ENCODE measurements around the gene UCK2.

Gene UCK2

GRCh38 chr1:165844114-165844798, 16.8 kb downstream of the UCK2 start:
- H3K9ac ChIP-seq (ENCODE audit: low read length): no peak overlapping the region
- no peak overlapping the region for H2AFZ ChIP-seq (ENCODE audit: low read depth, low read length)
- no peak overlapping the region for H3K4me3 ChIP-seq (ENCODE audit: low read length)
- no peak overlapping the region for H3K27ac ChIP-seq (ENCODE audit: low read length)
- H3K4me1 ChIP-seq (ENCODE audit: low read length): peaks cover 9% of the 10 kb centered on the region; the same call in 1 of the 2 replicates
- peaks cover 100% of the 10 kb centered on the region for H3K79me2 ChIP-seq (ENCODE audit: low read length)
- H3K27me3 ChIP-seq (ENCODE audit: low read depth, low read length): no peaks in the 10 kb centered on the region
- H3K4me2 ChIP-seq (ENCODE audit: low read length): no peak overlapping the region
- H3K9me3 ChIP-seq (ENCODE audit: insufficient read depth, low read length): no peaks in the 10 kb centered on the region
- TF ChIP-seq, protein P1, sequence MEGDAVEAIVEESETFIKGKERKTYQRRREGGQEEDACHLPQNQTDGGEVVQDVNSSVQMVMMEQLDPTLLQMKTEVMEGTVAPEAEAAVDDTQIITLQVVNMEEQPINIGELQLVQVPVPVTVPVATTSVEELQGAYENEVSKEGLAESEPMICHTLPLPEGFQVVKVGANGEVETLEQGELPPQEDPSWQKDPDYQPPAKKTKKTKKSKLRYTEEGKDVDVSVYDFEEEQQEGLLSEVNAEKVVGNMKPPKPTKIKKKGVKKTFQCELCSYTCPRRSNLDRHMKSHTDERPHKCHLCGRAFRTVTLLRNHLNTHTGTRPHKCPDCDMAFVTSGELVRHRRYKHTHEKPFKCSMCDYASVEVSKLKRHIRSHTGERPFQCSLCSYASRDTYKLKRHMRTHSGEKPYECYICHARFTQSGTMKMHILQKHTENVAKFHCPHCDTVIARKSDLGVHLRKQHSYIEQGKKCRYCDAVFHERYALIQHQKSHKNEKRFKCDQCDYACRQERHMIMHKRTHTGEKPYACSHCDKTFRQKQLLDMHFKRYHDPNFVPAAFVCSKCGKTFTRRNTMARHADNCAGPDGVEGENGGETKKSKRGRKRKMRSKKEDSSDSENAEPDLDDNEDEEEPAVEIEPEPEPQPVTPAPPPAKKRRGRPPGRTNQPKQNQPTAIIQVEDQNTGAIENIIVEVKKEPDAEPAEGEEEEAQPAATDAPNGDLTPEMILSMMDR (IDR thresholded peaks at IDR 0.05; ENCODE audit: low read depth, low read length): no peak
- peaks cover 7% of the 10 kb centered on the region for H3K36me3 ChIP-seq (replicated peaks; ENCODE audit: low read depth, low read length)
- H4K20me1 ChIP-seq (ENCODE audit: insufficient read depth, low read length): peaks cover 89% of the 10 kb centered on the region

DNA sequence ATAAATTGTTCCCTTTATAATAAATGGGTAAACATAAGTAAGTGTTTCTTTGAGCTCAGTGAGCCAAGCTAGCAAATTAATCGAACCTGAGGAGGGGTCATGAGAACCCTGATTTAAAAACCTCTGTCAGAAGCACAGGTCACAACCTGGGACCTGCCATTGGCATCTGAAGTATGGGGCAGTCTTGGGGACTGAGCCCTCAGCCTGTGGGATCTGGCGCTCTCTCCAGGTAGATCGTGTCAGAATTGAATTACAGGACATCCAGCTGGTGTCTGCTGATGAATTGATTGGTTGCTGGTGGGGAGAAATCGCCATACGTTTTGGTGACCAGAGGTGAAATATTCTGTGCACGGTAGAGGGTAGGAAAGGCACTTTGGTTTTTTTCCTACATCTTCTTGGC, 17.5 kb downstream of the UCK2 start:
- no peak for TF ChIP-seq EZH2phosphoT487 (IDR thresholded peaks at IDR 0.05; ENCODE audit: low read depth)
- TF ChIP-seq, protein P1 (IDR thresholded peaks at IDR 0.05; ENCODE audit: low read depth, low read length): no peak
- H3K4me1 ChIP-seq (ENCODE audit: low read length): peaks cover 9% of the 10 kb centered on the region; the same call in 1 of the 2 replicates
- no peak overlapping the region for H3K4me2 ChIP-seq (ENCODE audit: low read length)

DNA sequence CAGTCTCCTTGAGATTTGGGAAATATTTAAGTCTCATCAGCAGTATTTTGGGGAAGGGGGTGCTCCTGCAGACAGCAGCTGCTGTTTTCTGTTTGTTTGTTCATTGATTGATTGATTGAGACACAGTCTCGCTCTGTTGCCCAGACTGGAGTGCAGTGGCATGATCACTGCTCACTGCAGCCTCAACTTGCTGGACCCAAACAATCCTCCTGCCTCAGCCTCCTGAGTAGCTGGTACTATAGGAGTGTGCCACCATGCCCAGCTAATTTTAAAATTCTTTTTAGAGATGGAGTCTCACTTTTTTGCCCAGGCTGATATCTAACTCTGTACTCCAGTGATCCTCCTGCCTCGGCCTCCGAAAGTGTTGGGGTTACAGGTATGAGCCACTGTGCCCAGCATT, 18.2 kb downstream of the UCK2 start:
- no peak overlapping the region for H3K4me3 ChIP-seq (ENCODE audit: low read length)

More for the DNA sequence above, 17.5 kb downstream of the UCK2 start:
- Histone ChIP-seq H3K9ac (ENCODE audit: low read length) (no peak overlapping the region), H3K27ac (ENCODE audit: low read length) (no peak overlapping the region), H4K20me1 (ENCODE audit: insufficient read depth, low read length) (peaks cover 88% of the 10 kb centered on the region), H3K4me3 (ENCODE audit: low read length) (no peak overlapping the region), H3K79me2 (ENCODE audit: low read length) (peaks cover 100% of the 10 kb centered on the region), H3K27me3 (ENCODE audit: low read depth, low read length) (no peaks in the 10 kb centered on the region), H3K36me3 (replicated peaks; ENCODE audit: low read depth, low read length) (peaks cover 7% of the 10 kb centered on the region), H2AFZ (ENCODE audit: low read depth, low read length) (no peak overlapping the region), H3K9me3 (ENCODE audit: insufficient read depth, low read length) (no peaks in the 10 kb centered on the region)

GRCh38 chr1:165845992-165846748, 18.8 kb downstream of the UCK2 start:
- Histone ChIP-seq H3K4me3 (ENCODE audit: low read length) (no peak overlapping the region), H3K79me2 (ENCODE audit: low read length) (peaks cover 97% of the 10 kb centered on the region), H3K4me1 (ENCODE audit: low read length) (peaks cover 13% of the 10 kb centered on the region), H3K4me2 (ENCODE audit: low read length) (no peak overlapping the region), H3K36me3 (replicated peaks; ENCODE audit: low read depth, low read length) (peaks cover 7% of the 10 kb centered on the region), H3K27me3 (ENCODE audit: low read depth, low read length) (no peaks in the 10 kb centered on the region), H3K9ac (ENCODE audit: low read length) (no peak overlapping the region), H3K9me3 (ENCODE audit: insufficient read depth, low read length) (no peaks in the 10 kb centered on the region), H3K27ac (ENCODE audit: low read length) (no peak overlapping the region), H4K20me1 (ENCODE audit: insufficient read depth, low read length) (peaks cover 82% of the 10 kb centered on the region), H2AFZ (ENCODE audit: low read depth, low read length) (no peak overlapping the region)
- TF ChIP-seq EZH2phosphoT487 (IDR thresholded peaks at IDR 0.05; ENCODE audit: low read depth): no peak
- TF ChIP-seq, protein P1 (IDR thresholded peaks at IDR 0.05; ENCODE audit: low read depth, low read length): no peak

More for the DNA sequence above, 18.2 kb downstream of the UCK2 start:
- Histone ChIP-seq H3K4me2 (ENCODE audit: low read length) (no peak overlapping the region), H3K36me3 (replicated peaks; ENCODE audit: low read depth, low read length) (peaks cover 7% of the 10 kb centered on the region), H3K9ac (ENCODE audit: low read length) (no peak overlapping the region), H3K4me1 (ENCODE audit: low read length) (peaks cover 9% of the 10 kb centered on the region; the same call in 1 of the 2 replicates), H3K27me3 (ENCODE audit: low read depth, low read length) (no peaks in the 10 kb centered on the region), H2AFZ (ENCODE audit: low read depth, low read length) (no peak overlapping the region), H3K9me3 (ENCODE audit: insufficient read depth, low read length) (no peaks in the 10 kb centered on the region), H3K79me2 (ENCODE audit: low read length) (peaks cover 99% of the 10 kb centered on the region), H4K20me1 (ENCODE audit: insufficient read depth, low read length) (peaks cover 82% of the 10 kb centered on the region), H3K27ac (ENCODE audit: low read length) (no peak overlapping the region)
- TF ChIP-seq, protein P1 (IDR thresholded peaks at IDR 0.05; ENCODE audit: low read depth, low read length): no peak
